Adipose tissue (tissue), 3 donors: ENCODE measurements around the gene SAMD4A. TPM values are rescaled to one million over a fixed set of nuclear protein-coding genes. Genes with fewer than 3 reads are reported as not detected.

ENCODE experiments used
- H3K27ac ChIP-seq: one replicate; pipeline ENCODE4 v1.5.1; 2013; ENCODE audit warnings: low read depth, low read length
- WGBS, 3 donors: extraction: QIAGEN DNeasy Blood & Tissue Kit; methylation state at CpG; one replicate each; pipeline ENCODE4 v1.1.7; 2013; 5-methylcytosine and 5-hydroxymethylcytosine counted together
- polyA plus RNA-seq, 3 donors: library from polyadenylated mRNA; stranded (reverse); fragments of 200-250 nt; gene quantifications; one replicate each; pipeline ENCODE4 v1.2.3, GENCODE V29; 2013
- donor health status: healthy with polysubstance abuse.
- donor health status: Bipolar disorder and iron deficiency.
- donor health status: healthy.

The SAMD4A gene
- polyA plus RNA-seq, 3 donors, result 2.5 to 23.8 (median 11.9) TPM

DNA sequence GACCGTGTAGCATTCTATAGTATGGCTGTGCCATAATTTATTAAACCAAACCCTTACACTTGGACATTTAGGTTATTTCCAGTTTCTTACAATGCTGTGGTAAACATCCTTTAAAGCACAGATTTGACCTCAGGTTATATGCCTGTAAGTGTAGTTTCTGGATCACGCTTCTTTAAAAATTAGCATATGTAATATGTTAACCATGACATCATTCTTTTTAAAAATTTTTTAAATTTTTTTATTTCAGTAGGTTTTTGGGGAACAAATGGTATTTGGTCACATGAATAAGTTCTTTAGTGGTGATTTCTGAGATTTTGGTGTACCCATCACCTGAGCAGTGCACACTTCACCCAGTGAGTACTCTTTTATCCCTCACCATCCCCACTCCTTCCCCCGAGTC, 18.3 kb downstream of the SAMD4A start:
- no peak overlapping the region for H3K27ac ChIP-seq
- 95 to 97% (median 95%) methylated on average over 3 of the region's 3 CpGs for WGBS, 3 donors

DNA sequence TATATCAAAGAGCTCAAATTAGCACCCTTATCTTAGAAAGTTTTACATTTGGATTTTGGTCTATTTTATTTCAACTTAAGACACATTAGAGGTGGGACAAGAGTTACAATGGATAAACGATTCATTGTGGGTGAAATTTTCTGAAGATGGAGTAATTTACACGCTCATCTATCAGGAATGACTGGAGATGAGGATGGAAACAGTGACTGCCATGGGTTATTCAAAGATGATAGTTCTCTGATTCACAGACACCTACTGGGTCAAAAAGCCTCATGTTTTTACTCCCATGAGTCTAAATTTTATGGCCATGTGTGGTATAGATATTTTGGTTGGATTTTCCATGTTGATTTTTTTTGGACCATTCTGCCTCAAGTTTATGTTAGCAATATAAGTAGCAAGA, 22.1 kb downstream of the SAMD4A start:
- WGBS, 3 donors, result 83 to 88% (median 84%) methylated on average over 2 of the region's 2 CpGs
- H3K27ac ChIP-seq, result no peak overlapping the region

- no peak overlapping the region for H3K27ac ChIP-seq
- 86 to 91% (median 90%) methylated on average over 4 of the region's 4 CpGs for WGBS, 3 donors
Observed at GRCh38 chr14:54589843-54590242, 22.9 kb downstream of the SAMD4A start.

DNA sequence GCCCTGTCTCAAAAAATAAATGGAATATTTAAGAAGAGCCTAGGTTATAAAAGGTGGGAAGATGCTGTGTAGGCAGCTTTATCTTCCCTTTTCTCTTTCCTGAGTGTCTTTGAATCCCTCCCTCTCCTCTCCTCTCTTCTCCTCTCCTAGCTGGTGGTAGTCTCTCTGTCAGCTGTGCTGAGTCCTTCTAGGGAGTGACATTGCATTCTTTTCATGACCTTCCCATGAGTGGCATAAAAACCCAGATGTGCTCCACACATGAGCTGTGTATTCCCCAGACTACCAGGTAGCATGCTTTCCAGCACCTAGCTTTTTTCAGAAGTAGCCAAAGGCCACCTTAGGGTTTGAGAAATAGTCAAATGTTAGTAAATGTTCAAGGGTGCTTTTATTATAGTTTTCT, 23.6 kb downstream of the SAMD4A start:
- H3K27ac ChIP-seq, result no peak overlapping the region

- no peak overlapping the region for H3K27ac ChIP-seq
- WGBS, 3 donors, result 91 to 97% (median 94%) methylated on average over 1 of the region's 1 CpG
Observed at GRCh38 chr14:54591461-54591860, 24.5 kb downstream of the SAMD4A start.

GRCh38 chr14:54591866-54592265, 24.9 kb downstream of the SAMD4A start:
- 76 to 90% (median 85%) methylated on average over 4 of the region's 4 CpGs for WGBS, 3 donors
- H3K27ac ChIP-seq, result no peak overlapping the region

- no peak overlapping the region for H3K27ac ChIP-seq
- 41 to 81% (median 63%) methylated on average over 1 of the region's 1 CpG for WGBS, 3 donors
Observed at GRCh38 chr14:54593860-54594259, 26.9 kb downstream of the SAMD4A start.

DNA sequence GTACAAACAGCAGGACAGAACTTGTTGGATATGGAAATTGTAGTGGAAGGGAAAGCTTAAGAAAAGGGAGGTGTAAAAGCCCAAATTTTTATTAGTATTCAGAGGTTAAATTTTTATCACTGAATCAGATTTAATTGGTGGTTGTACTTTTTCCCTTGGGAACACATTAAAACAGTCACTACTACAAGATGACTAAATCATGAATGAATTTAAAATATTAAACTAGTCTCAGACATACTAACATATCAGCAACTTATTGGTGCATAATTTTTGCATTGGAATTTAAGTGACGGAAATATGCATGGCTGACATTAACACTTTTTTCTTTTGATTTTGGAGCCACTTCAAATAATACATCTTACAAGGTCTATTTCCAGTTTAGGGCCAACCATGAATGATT, 27.6 kb downstream of the SAMD4A start:
- no peak overlapping the region for H3K27ac ChIP-seq
- 87 to 91% (median 89%) methylated on average over 1 of the region's 1 CpG for WGBS, 3 donors

DNA sequence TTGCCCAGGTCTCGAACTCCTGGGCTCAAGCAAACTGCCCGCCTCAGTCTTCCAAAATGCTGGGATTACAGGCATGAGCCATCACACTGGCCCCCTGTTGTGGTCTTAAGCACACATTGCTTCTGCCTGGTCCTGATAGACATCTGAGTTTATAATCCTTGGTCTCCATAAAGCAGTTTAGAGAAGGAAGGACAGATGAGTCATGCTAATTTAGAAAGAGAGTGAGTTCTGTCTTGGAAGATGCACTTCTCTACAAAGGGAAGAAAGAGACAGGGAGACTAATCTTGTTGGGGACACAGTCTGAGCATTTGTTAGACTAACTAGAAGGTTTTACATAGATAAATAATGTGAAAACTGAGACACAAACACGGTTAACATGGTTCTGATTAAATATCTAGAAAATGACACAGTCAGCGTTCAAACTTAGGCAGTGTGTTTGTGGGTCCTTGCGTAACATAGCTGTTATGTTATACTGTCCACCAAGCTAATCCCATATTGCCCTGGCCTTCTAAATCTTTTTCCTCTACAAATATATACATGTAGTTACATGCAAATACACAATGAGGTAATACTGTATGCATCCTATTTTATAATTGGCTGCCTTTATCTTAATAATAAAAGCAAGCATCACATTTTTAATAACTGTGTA, 31.0 kb downstream of the SAMD4A start:
- H3K27ac ChIP-seq, result no peak overlapping the region
- 83 to 90% (median 89%) methylated on average over 5 of the region's 5 CpGs for WGBS, 3 donors

DNA sequence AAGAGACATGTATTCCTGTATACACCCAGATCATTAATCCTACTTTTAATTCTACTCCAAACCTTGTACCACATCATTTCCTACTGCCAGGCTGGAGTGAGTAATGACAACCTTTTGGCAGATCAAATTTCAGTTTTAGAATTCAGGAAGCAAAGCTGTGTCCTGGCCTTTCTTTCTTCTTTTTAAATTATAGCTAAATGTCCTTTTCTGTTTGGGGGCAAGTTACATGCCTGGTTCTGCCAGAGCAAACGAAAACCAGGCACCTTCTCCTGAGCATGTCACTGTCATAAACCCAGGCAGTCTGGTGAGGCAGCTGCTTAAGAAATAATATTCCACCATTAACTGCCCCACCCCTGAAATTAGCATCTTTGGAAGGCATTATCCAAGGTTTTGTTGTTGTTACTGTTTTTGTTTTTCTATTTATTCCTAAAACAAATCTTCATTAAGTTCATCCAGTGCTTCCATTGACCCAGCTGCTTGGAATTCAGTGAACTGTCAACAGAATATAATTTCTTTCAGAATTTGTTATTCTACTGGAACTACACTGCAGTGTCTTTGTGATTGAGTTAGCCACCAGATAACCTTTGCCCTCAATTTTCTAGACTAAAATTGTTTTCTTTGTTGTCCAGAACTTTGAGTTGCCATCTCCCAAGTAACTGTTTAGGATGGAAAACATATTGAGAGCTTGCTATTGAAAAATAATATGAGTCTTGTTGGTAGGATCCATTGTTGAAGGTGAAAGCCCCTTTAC, 33.2 kb downstream of the SAMD4A start:
- no peak overlapping the region for H3K27ac ChIP-seq
- 38 to 46% (median 44%) methylated on average over 1 of the region's 1 CpG for WGBS, 3 donors

DNA sequence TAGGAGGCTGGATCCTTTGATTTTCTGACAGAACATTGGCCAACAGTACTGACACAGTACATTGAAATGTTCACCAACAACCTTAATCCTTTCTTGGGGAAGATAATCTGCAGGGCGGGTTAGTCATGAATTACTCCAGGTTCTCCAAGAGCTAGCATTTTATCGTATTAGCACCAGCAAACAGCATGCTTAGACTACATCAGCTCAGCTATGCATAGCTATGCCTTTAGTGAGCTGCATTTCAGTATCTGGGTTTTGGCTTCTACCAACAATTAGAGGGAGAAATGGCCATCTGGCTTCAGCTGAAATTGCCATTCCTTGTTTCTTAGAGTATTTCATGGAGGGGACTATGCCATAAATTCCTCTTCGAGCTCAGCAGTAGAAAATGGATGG, 33.8 kb downstream of the SAMD4A start:
- no peak overlapping the region for H3K27ac ChIP-seq
- WGBS, 3 donors, result 90 to 96% (median 91%) methylated on average over 3 of the region's 3 CpGs

DNA sequence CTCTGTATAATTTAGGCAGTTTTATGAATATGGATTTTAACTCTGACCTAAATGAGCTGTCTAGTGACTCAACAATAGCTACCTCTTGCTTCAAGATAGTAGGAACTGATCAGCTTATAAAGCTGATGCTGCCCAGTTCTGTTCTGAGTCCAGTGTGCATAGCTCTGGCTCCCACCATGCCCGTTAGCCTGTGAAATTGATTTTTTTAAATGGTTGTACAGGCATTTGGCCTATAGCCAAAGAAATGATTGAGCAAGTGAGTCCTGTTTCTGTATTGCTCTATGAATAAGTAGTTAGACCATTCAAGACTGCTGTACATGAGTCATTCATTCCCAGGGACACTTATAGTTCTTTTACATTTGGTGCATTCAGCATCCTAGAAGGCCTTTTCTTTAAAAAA, 36.4 kb downstream of the SAMD4A start:
- H3K27ac ChIP-seq, result no peak overlapping the region
- 63 to 74% (median 71%) methylated on average over 1 of the region's 1 CpG for WGBS, 3 donors

- H3K27ac ChIP-seq, result no peak overlapping the region
- WGBS, 3 donors, result 72 to 74% (median 73%) methylated on average over 10 of the region's 10 CpGs
Observed at GRCh38 chr14:54606178-54606577, 39.2 kb downstream of the SAMD4A start.

GRCh38 chr14:54606631-54607133, 39.8 kb downstream of the SAMD4A start:
- H3K27ac ChIP-seq, result no peak overlapping the region
- WGBS, 3 donors, result 71 to 83% (median 75%) methylated on average over 3 of the region's 3 CpGs

GRCh38 chr14:54609576-54609975, 42.6 kb downstream of the SAMD4A start:
- no peak overlapping the region for H3K27ac ChIP-seq
- 73 to 76% (median 76%) methylated on average over 5 of the region's 5 CpGs for WGBS, 3 donors

GRCh38 chr14:54610051-54610977, 43.4 kb downstream of the SAMD4A start:
- WGBS, 3 donors, result 85 to 90% (median 88%) methylated on average over 12 of the region's 12 CpGs
- H3K27ac ChIP-seq, result no peak overlapping the region

- no peak overlapping the region for H3K27ac ChIP-seq
- WGBS, 3 donors, result 73 to 89% (median 83%) methylated on average over 3 of the region's 3 CpGs
Observed at GRCh38 chr14:54614296-54614695, 47.4 kb downstream of the SAMD4A start.

DNA sequence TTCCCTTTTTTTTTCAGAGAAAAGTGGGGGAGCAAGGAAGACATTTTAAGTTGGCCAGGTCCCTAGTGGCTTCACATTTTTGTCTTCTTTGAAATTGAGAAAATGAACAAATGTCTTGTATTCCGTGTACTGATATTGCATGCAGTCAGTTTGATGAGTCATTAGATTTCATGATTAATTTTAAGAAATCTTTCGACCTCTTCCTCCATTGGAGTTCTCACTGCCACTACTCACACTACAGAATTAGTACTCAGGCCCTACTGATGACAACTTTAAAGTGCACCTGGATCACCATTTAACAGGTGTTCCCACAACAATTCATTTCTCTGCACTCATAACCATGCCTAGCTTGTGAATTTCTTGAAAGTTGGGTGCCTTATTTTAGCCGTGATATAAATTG, 50.5 kb downstream of the SAMD4A start:
- no peak overlapping the region for H3K27ac ChIP-seq
- WGBS, 3 donors, result 65 to 94% (median 66%) methylated on average over 3 of the region's 3 CpGs

DNA sequence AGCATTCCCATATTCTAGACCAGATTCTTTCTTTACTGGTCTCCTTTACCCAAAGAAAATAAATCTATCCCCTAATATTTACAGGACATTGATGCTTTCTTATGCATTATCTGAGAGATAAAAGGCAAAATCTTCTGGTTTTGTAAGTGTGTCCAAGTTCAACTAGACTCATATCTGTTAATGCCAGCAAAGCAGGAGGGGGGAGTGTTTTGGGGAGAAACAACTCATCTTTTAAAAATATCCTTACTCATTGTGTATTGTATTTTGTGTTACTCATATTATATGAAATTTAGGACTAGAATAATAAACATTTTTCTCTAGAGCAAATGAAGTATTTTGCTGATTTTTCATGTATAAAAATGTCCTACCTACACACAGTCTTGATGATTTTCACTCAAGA, 54.8 kb downstream of the SAMD4A start:
- H3K27ac ChIP-seq, result no peak overlapping the region
